ENCODE data around the gene CTNS. TPM values are rescaled to one million over a fixed set of nuclear protein-coding genes. Genes with fewer than 3 reads are reported as not detected.
A peak's percentile ranks its signal among the peaks of the same experiment; 100 is the strongest.
"Not testable (repeated sequence)": the region's sequence is repeated elsewhere in the genome, so short reads cannot be mapped to it uniquely, and the experiment has no call there.

Gene CTNS
- total RNA-seq, 1 donor from 2014 or later: 35.6 TPM

DNA sequence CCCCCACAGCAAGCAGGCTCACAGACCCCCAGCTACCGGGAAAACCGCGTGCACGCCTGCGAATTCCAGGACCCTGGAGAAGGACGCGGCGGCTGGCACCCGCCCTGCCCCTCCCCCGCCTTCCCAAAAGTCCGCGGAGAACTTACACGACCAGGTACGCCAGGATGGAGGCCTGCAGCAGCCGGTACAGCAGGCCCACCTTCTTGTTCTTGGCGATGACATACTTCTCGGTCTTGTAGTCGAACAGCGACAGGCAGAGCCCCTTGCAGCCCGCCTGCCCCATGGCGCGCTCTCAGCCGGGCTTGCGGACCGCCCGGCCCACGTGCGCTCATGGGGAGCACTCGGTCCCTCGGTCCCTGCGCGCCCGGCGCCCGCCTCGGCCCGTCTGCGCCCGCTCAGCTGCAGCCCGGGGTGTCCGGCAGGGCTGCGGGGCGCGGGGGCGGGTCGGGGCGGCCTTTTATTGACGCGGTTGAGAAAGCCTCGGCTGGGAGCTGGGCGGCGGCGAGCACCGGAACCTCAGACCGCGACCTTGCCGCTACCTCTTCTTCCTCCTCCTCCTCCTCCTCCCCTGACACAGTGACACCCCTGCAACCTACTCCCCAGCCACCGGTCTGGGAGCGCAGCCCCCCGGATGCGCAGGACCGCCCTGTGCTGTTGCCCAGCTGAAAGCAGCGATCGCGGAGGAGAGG is 59.3 kb downstream of the CTNS start, which contains the start of gene P2RX5:
P2RX5 (minus strand) TSS at position 433 of the 689 bp plus-strand sequence; CDS start at position 283, 150 bp downstream.
- Histone ChIP-seq H3K27ac (no peak within 1 kb of the TSS), H3K36me3 (no peaks in the 10 kb centered on the region), H3K9me3 (no peaks in the 10 kb centered on the region), H3K4me3 (peak within 1 kb of the TSS; percentile 41 to 49), H3K27me3 (no peaks in the 10 kb centered on the region), H3K4me1 (peaks cover 19% of the 10 kb centered on the region)
- TF ChIP-seq POLR2A (IDR thresholded peaks at IDR 0.05) (no peak), POLR2AphosphoS5 (IDR thresholded peaks at IDR 0.05; ENCODE audit: insufficient read depth in 1 of 2, low read depth in 1 of 2) (no peak)
- TF ChIP-seq, protein P1, sequence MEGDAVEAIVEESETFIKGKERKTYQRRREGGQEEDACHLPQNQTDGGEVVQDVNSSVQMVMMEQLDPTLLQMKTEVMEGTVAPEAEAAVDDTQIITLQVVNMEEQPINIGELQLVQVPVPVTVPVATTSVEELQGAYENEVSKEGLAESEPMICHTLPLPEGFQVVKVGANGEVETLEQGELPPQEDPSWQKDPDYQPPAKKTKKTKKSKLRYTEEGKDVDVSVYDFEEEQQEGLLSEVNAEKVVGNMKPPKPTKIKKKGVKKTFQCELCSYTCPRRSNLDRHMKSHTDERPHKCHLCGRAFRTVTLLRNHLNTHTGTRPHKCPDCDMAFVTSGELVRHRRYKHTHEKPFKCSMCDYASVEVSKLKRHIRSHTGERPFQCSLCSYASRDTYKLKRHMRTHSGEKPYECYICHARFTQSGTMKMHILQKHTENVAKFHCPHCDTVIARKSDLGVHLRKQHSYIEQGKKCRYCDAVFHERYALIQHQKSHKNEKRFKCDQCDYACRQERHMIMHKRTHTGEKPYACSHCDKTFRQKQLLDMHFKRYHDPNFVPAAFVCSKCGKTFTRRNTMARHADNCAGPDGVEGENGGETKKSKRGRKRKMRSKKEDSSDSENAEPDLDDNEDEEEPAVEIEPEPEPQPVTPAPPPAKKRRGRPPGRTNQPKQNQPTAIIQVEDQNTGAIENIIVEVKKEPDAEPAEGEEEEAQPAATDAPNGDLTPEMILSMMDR (IDR thresholded peaks at IDR 0.05): no peak
- intact Hi-C loops (cut with DNase I): no loop called here
- DNase-seq (ENCODE audit: extremely low spot score in 2 of 2): no peak

DNA sequence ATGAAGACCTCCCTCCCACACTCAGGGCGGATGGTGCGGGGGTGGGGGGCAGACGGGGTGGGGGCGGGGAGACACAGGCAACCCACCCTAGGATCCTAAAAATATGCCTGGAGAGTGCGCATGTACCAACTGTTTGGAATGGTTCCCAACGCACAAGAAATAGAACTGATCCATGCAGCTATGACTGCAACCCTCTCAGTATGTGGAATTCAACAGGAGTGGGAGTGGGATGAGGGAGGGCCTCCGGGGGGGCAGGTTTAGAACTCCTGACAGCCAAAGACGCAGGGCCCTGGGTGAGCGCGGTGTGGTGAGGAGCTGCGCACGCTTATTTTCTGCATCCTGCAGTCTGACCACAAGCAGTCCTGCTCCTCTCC is 60.5 kb downstream of the CTNS start:
- Histone ChIP-seq H3K27ac (no peak overlapping the region), H3K27me3 (no peaks in the 10 kb centered on the region), H3K36me3 (no peaks in the 10 kb centered on the region), H3K4me1 (peaks cover 19% of the 10 kb centered on the region), H3K4me3 (no peak overlapping the region), H3K9me3 (no peaks in the 10 kb centered on the region)
- no peak for DNase-seq (ENCODE audit: extremely low spot score in 2 of 2)
- TF ChIP-seq POLR2AphosphoS5 (IDR thresholded peaks at IDR 0.05; ENCODE audit: insufficient read depth in 1 of 2, low read depth in 1 of 2): no peak
- intact Hi-C loops (cut with DNase I): no loop called here

DNA sequence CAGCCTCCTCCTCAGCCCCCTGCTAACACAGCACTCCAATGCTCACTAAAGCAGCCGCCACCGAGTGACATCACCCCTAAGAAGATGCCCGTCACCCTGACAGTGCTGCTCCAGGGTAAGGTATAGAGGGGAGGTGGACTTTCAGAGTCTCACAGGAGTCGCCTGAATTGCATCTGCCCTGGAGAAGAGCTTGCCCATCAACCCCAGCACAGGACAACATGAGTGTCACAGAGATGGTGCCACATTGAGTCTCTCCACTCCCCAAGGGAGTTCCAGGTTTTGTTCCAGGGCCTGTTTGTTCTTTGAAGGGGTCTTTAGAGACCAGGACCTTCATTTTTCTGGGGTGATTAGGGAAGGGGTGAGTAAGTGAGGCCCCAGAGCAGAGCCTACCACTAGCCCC is 61.6 kb downstream of the CTNS start:
- no peaks in the 10 kb centered on the region for H3K27me3 ChIP-seq
- intact Hi-C loops (cut with DNase I): no loop called here
- TF ChIP-seq, protein P1 (IDR thresholded peaks at IDR 0.05): no peak
- no peak for TF ChIP-seq POLR2AphosphoS5 (IDR thresholded peaks at IDR 0.05; ENCODE audit: insufficient read depth in 1 of 2, low read depth in 1 of 2)
- no peak for TF ChIP-seq POLR2A (IDR thresholded peaks at IDR 0.05)
- H3K4me3 ChIP-seq: no peak overlapping the region
- H3K9me3 ChIP-seq: no peaks in the 10 kb centered on the region
- H3K4me1 ChIP-seq: peaks cover 19% of the 10 kb centered on the region
- no peaks in the 10 kb centered on the region for H3K36me3 ChIP-seq
- H3K27ac ChIP-seq: no peak overlapping the region
- no peak for DNase-seq (ENCODE audit: extremely low spot score in 2 of 2)

DNA sequence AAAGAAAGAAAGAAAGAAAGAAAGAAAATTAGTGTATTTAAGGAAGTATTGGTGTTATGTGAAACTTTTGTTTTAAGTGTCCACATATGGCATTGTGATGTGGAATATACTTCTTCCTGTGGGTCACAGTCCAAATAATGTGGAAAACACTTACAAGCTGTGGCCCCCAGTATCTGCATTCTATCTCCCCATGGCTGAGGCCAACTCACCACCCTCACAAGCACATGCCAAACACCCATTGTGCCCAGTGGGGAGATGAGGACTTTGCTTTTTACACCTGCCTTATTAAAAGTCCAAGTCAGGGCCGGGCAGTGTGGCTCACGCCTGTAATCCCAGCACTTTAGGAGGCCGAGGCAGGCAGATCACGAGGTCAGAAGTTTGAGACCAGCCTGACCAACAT is 63.4 kb downstream of the CTNS start:
- Histone ChIP-seq H3K36me3 (no peaks in the 10 kb centered on the region), H3K4me3 (no peak overlapping the region), H3K27me3 (no peaks in the 10 kb centered on the region), H3K9me3 (no peaks in the 10 kb centered on the region), H3K4me1 (peaks cover 15% of the 10 kb centered on the region), H3K27ac (no peak overlapping the region)
- TF ChIP-seq POLR2AphosphoS5 (IDR thresholded peaks at IDR 0.05; ENCODE audit: insufficient read depth in 1 of 2, low read depth in 1 of 2) (no peak), POLR2A (IDR thresholded peaks at IDR 0.05) (no peak)
- TF ChIP-seq, protein P1 (IDR thresholded peaks at IDR 0.05): no peak
- intact Hi-C loops (cut with DNase I): no loop called here
- no peak for DNase-seq (ENCODE audit: extremely low spot score in 2 of 2)

DNA sequence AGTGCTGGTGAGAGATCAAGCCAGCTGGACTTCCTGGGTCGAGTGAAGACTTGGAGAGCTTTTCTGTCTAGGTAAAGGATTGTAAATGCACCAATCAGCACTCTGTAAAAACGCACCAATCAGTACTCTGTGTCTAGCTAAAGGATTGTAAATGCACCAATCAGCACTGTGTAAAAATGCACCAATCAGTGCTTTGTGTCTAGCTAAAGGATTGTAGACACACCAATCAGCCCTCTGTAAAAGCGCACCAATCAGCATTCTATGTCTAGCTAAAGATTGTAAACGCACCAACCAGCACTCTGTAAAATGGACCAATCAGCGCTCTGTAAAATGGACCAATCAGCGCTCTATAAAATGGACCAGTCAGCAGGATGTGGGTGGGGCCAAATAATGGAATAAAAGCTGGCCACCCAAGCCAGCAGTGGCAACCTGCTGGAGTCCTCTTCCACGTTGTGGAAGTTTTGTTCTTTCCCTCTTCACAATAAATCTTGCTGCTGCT is 65.5 kb downstream of the CTNS start:
- intact Hi-C loops (cut with DNase I); H3K27me3 ChIP-seq; H3K4me1 ChIP-seq; H3K27ac ChIP-seq; DNase-seq (ENCODE audit: extremely low spot score in 2 of 2); H3K4me3 ChIP-seq; H3K36me3 ChIP-seq; H3K9me3 ChIP-seq: not testable (repeated sequence)

DNA sequence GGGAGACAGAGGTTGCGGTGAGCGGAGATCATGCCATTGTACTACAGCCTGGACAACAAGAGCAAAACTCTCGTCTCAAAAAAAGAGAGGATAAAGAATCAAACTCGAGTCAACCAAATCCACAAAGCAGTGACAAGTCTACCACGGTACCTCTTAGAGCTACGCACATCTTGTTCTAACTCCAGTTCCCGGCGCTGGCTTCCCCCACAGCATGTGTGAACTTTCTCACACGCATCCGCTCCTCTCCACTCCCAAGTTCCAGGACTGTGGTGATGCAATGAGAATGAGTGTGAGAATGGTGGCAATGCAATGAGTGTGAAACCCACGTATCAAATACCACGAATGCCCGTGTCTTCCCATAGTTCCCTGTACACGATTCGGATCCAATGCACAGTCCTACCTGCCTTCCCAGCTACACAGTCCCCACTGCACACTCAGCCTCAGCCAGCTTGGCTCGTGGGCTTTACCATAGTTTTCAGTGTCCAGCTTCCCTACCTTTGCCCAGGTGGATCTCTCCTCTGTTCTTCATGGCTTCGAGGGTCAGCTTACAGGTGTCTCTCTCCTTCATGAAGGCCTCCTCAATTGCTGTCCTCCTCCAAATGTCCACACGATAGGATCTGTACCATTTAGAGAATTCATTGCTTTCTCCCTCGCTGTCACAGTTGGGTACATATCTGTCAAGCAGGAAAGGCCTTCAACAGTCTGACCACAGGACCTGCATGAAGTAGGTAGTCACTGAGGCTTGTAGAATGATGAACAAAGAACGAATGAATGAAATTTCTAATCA is 68.6 kb downstream of the CTNS start:
- intact Hi-C loops (cut with DNase I): no loop called here
- TF ChIP-seq, protein P1 (IDR thresholded peaks at IDR 0.05): no peak
- Histone ChIP-seq H3K9me3 (no peaks in the 10 kb centered on the region), H3K27ac (no peak overlapping the region), H3K4me1 (no peaks in the 10 kb centered on the region), H3K27me3 (no peaks in the 10 kb centered on the region), H3K4me3 (no peak overlapping the region), H3K36me3 (no peaks in the 10 kb centered on the region)
- no peak for DNase-seq (ENCODE audit: extremely low spot score in 2 of 2)

DNA sequence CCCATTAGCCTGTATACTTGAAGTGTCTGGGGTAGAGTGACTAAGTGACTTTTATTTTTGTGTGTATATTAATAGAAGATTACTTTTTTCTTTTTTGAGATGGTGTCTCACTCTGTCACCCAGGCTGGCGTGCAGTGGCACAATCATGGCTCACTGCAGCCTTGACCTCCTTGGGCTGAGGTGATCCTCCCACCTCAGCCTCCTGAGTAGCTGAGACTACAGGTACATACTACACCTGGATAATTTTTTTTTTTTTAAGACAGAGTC is 69.1 kb downstream of the CTNS start:
- H3K27ac ChIP-seq; H3K9me3 ChIP-seq; intact Hi-C loops (cut with DNase I); H3K4me1 ChIP-seq; DNase-seq (ENCODE audit: extremely low spot score in 2 of 2); H3K4me3 ChIP-seq; H3K36me3 ChIP-seq; H3K27me3 ChIP-seq: not testable (repeated sequence)

All from vagina (tissue), 2 donors.